SK-N-SH (cell line): ENCODE data around the gene SDK1. TPM values are rescaled to one million over a fixed set of nuclear protein-coding genes. Genes with fewer than 3 reads are reported as not detected.

Experiments used
- CTCF ChIA-PET: fragments of 300-600, 350-600 bp; formaldehyde crosslinking; extraction: SDS; loops from one replicate; lab custom pipeline; 2021; lab: Yijun Ruan, JAX
- POLR2A ChIA-PET: fragments of 350-600 bp; sonication (Branson Sonifier 250); formaldehyde crosslinking; extraction: SDS; loops from one replicate; lab custom pipeline; 2020; ENCODE audit warnings: antibody characterized with exemption, inconsistent platforms; lab: Yijun Ruan, JAX
- DNase-seq: peaks from one replicate; pipeline ENCODE4 v3.0.0; 2012
- H2AFZ ChIP-seq: fragments of 200-600 bp; sonication (generic); 2 replicates; pipeline ENCODE4 v1.8.1; 2016; ENCODE audit warnings: antibody characterized with exemption, mild to moderate bottlenecking, low read depth
- H3F3A ChIP-seq: fragments of 200-600 bp; sonication (generic); replicated peaks from 2 replicates; pipeline ENCODE3; 2016; ENCODE audit warnings: antibody characterized with exemption, mild to moderate bottlenecking; ENCODE audit not compliant: insufficient read depth
- H3K27ac ChIP-seq, 2 experiments: fragments of 200-500 bp in 1 of 2; fragments of 200-600 bp in 1 of 2; sonication (Bioruptor generic) in 1 of 2; sonication (generic), shearing (Covaris generic) in 1 of 2; 2 replicates each; pipeline versions ENCODE4 v1.5.1 to v1.6.1; 2014 to 2016; ENCODE audit warnings: low read depth in 2 of 2, inconsistent platforms in 1 of 2, low read length in 1 of 2, mild to moderate bottlenecking in 1 of 2, mixed read lengths in 1 of 2
- H3K27me3 ChIP-seq: fragments of 200-600 bp; sonication (generic), shearing (Covaris generic); 2 replicates; pipeline ENCODE4 v1.6.1; 2016; ENCODE audit warnings: mixed run types; ENCODE audit not compliant: insufficient read depth
- H3K36me3 ChIP-seq, 2 experiments: fragments of 200-500 bp in 1 of 2; fragments of 200-600 bp in 1 of 2; sonication (Bioruptor generic) in 1 of 2; sonication (generic) in 1 of 2; replicated peaks in 1 of 2; 2 replicates each; pipeline versions ENCODE3 to v1.5.1; 2014 to 2016; ENCODE audit warnings: low read length in 1 of 2, mild to moderate bottlenecking in 1 of 2; ENCODE audit not compliant: insufficient read depth in 2 of 2, control insufficient read depth in 1 of 2
- H3K4me1 ChIP-seq, 2 experiments: fragments of 200-500 bp in 1 of 2; fragments of 200-600 bp in 1 of 2; sonication (Bioruptor generic) in 1 of 2; sonication (generic), shearing (Covaris generic) in 1 of 2; 2 replicates each; pipeline versions ENCODE4 v1.5.1 to v1.6.1; 2014 to 2016; ENCODE audit warnings: low read depth in 1 of 2, low read length in 1 of 2, mixed run types in 1 of 2; ENCODE audit not compliant: insufficient read depth in 2 of 2, control insufficient read depth in 1 of 2
- H3K4me2 ChIP-seq: fragments of 200-600 bp; sonication (generic), shearing (Covaris generic); 2 replicates; pipeline ENCODE4 v1.6.1; 2017; ENCODE audit warnings: mixed run types
- H3K4me3 ChIP-seq, 2 experiments: fragments of 200-500 bp in 1 of 2; fragments of 200-600 bp in 1 of 2; sonication (Bioruptor generic) in 1 of 2; sonication (generic), shearing (Covaris generic) in 1 of 2; 2 replicates each; pipeline versions ENCODE4 v1.5.1 to v1.8.1; 2014 to 2016; ENCODE audit warnings: low read depth in 2 of 2, inconsistent platforms in 1 of 2, low read length in 1 of 2, mild to moderate bottlenecking in 1 of 2, mixed read lengths in 1 of 2, moderate library complexity in 1 of 2
- H3K79me2 ChIP-seq: fragments of 200-600 bp; sonication (generic); 2 replicates; pipeline ENCODE4 v1.8.1; 2017; ENCODE audit warnings: mild to moderate bottlenecking; ENCODE audit not compliant: insufficient read depth
- H3K9ac ChIP-seq: fragments of 200-600 bp; sonication (generic); 2 replicates; pipeline ENCODE4 v1.6.1; 2017; ENCODE audit warnings: mixed run types
- H3K9me2 ChIP-seq: fragments of 200-600 bp; sonication (generic); 2 replicates; pipeline ENCODE4 v1.6.1; 2017; ENCODE audit warnings: mixed run types
- H3K9me3 ChIP-seq: fragments of 200-600 bp; sonication (generic); 2 replicates; pipeline ENCODE4 v1.6.1; 2017; ENCODE audit warnings: mixed run types, mild to moderate bottlenecking, moderate library complexity
- H4K20me1 ChIP-seq: fragments of 200-600 bp; sonication (generic); 2 replicates; pipeline ENCODE4 v1.6.1; 2017; ENCODE audit warnings: mild to moderate bottlenecking, mixed run types; ENCODE audit not compliant: insufficient read depth
- GABPA ChIP-seq: IDR thresholded peaks from 2 replicates; pipeline ENCODE4 v1.4.0; 2012; ENCODE audit warnings: low read depth, mild to moderate bottlenecking
- MAX ChIP-seq: IDR thresholded peaks from 2 replicates; pipeline ENCODE4 v1.4.0; 2012; ENCODE audit warnings: low read depth
- PBX3 ChIP-seq: IDR thresholded peaks from 2 replicates; pipeline ENCODE4; 2012
- POLR2AphosphoS5 ChIP-seq: IDR thresholded peaks from 2 replicates; pipeline ENCODE4 v1.6.1; 2012; ENCODE audit warnings: low read depth, low read length
- SMC3 ChIP-seq: IDR thresholded peaks from 2 replicates; pipeline ENCODE4 v1.6.1; 2012; ENCODE audit warnings: low read depth, low read length, improper control_type of control experiment
- TAF1 ChIP-seq: IDR thresholded peaks from 2 replicates; pipeline ENCODE4 v1.6.1; 2012; ENCODE audit warnings: low read depth, mild to moderate bottlenecking, low read length, moderate library complexity, borderline replicate concordance
- USF1 ChIP-seq: IDR thresholded peaks from 2 replicates; pipeline ENCODE4 v1.4.0; 2012; ENCODE audit warnings: low read depth, borderline replicate concordance
- WGBS: methylation state at CpG from one replicate; pipeline ENCODE4 v1.1.6; 2017; ENCODE audit warnings: low lambda C conversion rate; 5-methylcytosine and 5-hydroxymethylcytosine counted together
- polyA plus RNA-seq, 3 experiments: library from polyadenylated mRNA; depleted of rRNA; stranded (reverse); fragments of >200 nt; gene quantifications; 2 replicates each; pipeline ENCODE4 v1.2.3, GENCODE V29; 2012

Gene SDK1
- polyA plus RNA-seq, 1 of the 3 experiments (the other 2 are of a cell fraction) = 1.2 TPM

- 58% methylated on average over 17 of the region's 21 CpGs for WGBS
- Histone ChIP-seq H3K79me2 (no peaks in the 10 kb centered on the region), H2AFZ (no peak overlapping the region), H3K36me3 (no peaks in the 10 kb centered on the region), H3K27ac (no peak overlapping the region), H3K9me3 (no peaks in the 10 kb centered on the region), H3F3A (no peaks in the 10 kb centered on the region), H3K4me2 (no peak overlapping the region), H3K9ac (no peak overlapping the region), H3K4me3 (no peak overlapping the region), H3K4me1 (no peaks in the 10 kb centered on the region), H4K20me1 (no peaks in the 10 kb centered on the region), H3K27me3 (no peaks in the 10 kb centered on the region), H3K9me2 (no peaks in the 10 kb centered on the region)
- DNase-seq = no peak
- no peak for TF ChIP-seq SMC3
- TF ChIP-seq GABPA = no peak
- TF ChIP-seq PBX3 = no peak
- ChIA-PET POLR2A (no interaction called here), CTCF (no interaction called here)
Measured at GRCh38 chr7:4266270-4267040, 965.4 kb downstream of the SDK1 start.

- 62% methylated on average over 21 of the region's 21 CpGs for WGBS
- H4K20me1 ChIP-seq = no peaks in the 10 kb centered on the region
- no peak overlapping the region for H2AFZ ChIP-seq
- H3K4me3 ChIP-seq = no peak overlapping the region
- H3K9ac ChIP-seq = no peak overlapping the region
- no peaks in the 10 kb centered on the region for H3K9me3 ChIP-seq
- no peak for DNase-seq
- H3K27me3 ChIP-seq = no peaks in the 10 kb centered on the region
- no peaks in the 10 kb centered on the region for H3K36me3 ChIP-seq
- H3K4me2 ChIP-seq = no peak overlapping the region
- CTCF ChIA-PET = no interaction called here
- no peak overlapping the region for H3K27ac ChIP-seq
- H3K4me1 ChIP-seq = no peaks in the 10 kb centered on the region
- TF ChIP-seq USF1 (no peak), PBX3 (no peak), MAX (no peak), POLR2AphosphoS5 (no peak), TAF1 (no peak)
- TF ChIP-seq, all 33 proteins: peak for 0
- Histone ChIP-seq H3F3A (no peaks in the 10 kb centered on the region), H3K9me2 (no peaks in the 10 kb centered on the region), H3K79me2 (no peaks in the 10 kb centered on the region)
- POLR2A ChIA-PET = no interaction called here
Measured at GRCh38 chr7:4267341-4268039, 966.4 kb downstream of the SDK1 start.
